Measurements from ENCODE around the gene CEP128.

Gene CEP128

DNA sequence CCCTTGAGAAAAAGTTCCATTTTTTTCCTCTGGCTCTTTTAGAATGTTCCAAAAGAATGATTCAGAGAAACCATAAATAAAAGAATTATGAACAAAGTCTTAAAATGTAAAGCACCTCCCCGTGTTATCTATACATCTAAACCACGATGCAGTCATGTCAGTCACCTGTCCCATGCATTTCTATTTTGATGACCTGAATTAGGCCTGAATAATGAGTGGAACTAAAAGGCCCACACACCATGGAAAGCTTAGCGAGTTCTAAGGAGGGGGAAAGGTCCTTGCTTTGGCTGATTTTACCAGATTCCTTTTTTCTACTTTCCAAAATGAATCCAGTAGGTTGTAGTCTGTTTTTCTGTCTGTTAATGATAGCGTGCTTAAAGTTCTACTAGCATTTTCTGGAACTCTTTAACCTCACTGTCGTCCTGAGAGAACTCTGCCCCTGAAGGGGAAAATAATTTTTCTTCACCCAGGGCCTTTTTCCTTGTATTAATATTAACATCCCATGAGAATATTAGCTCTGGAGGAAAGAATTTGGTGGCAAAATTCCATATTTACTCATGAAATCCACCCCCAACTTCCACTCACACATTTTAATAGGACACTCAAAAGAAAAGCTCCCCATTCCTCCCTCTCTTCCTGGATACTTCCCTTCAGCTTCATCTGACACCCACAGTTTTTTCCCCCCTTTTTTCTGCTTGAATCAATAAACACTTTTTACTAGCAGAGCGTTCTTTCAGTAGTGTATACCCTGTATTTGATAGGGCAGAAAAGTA is 464.0 kb downstream of the CEP128 start:
- Mint-ChIP-seq H3K4me1 (no peaks in the 10 kb centered on the region), H3K36me3 (no peaks in the 10 kb centered on the region), H3K27me3 (no peaks in the 10 kb centered on the region), H3K9me3 (peaks cover 11% of the 10 kb centered on the region), H3K27ac (no peak overlapping the region), H3K4me3 (no peak overlapping the region)
- ATAC-seq: no peak

- no peak overlapping the region for H3K4me3 Mint-ChIP-seq
- H3K9me3 Mint-ChIP-seq: peaks cover 16% of the 10 kb centered on the region
- no peaks in the 10 kb centered on the region for H3K36me3 Mint-ChIP-seq
- H3K27me3 Mint-ChIP-seq: no peaks in the 10 kb centered on the region
- no peak for ATAC-seq
- no peak overlapping the region for H3K27ac Mint-ChIP-seq
- no peaks in the 10 kb centered on the region for H3K4me1 Mint-ChIP-seq
Observed at GRCh38 chr14:80475074-80475473, 466.5 kb downstream of the CEP128 start.

GRCh38 chr14:80468331-80469122 is 473.0 kb downstream of the CEP128 start:
- Mint-ChIP-seq H3K4me1 (no peaks in the 10 kb centered on the region), H3K9me3 (peaks cover 5% of the 10 kb centered on the region), H3K27ac (no peak overlapping the region), H3K27me3 (no peaks in the 10 kb centered on the region), H3K36me3 (no peaks in the 10 kb centered on the region), H3K4me3 (no peak overlapping the region)
- ATAC-seq: no peak

DNA sequence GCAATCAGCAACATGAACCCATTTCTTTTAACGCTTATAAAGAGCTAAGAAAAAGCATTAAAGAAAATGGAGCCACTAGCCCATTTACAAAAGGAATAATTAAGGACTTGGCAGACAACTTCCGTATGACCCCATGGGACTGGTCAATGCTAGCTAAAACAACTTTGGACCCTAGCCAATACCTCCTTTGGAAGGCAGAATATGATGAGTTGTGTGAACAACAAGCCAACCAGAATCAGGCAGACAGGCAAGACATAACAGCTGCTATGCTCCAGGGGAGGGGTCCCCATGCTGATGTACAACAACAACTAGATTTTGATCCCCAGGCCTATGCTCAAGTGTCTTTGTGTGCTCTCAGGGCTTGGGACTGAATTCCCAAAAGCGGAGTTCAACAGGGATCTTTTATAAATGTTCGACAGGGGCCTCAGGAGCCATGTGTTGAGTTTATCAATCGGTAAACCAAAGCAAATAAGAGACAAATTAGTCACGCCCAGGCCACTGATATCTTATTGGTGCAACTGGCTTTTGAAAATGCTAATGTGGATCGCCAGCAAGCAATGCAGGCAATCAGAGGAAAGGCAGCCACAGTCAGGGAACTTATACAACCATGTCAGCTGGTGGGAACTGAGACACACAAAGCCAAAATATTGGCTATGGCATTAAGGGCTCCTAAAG is 475.9 kb downstream of the CEP128 start:
- Mint-ChIP-seq H3K27ac (no peak overlapping the region), H3K4me3 (no peak overlapping the region), H3K9me3 (no peaks in the 10 kb centered on the region), H3K27me3 (no peaks in the 10 kb centered on the region), H3K36me3 (no peaks in the 10 kb centered on the region), H3K4me1 (no peaks in the 10 kb centered on the region)
- no peak for ATAC-seq

- no peak overlapping the region for H3K4me3 Mint-ChIP-seq
- ATAC-seq: no peak
- no peaks in the 10 kb centered on the region for H3K9me3 Mint-ChIP-seq
- no peaks in the 10 kb centered on the region for H3K27me3 Mint-ChIP-seq
- H3K4me1 Mint-ChIP-seq: no peaks in the 10 kb centered on the region
- H3K27ac Mint-ChIP-seq: no peak overlapping the region
- H3K36me3 Mint-ChIP-seq: no peaks in the 10 kb centered on the region
Observed at GRCh38 chr14:80464531-80465149, 476.9 kb downstream of the CEP128 start.

GRCh38 chr14:80456209-80456608 is 485.3 kb downstream of the CEP128 start:
- Mint-ChIP-seq H3K27ac (no peak overlapping the region), H3K9me3 (peaks cover 8% of the 10 kb centered on the region), H3K4me3 (no peak overlapping the region), H3K36me3 (no peaks in the 10 kb centered on the region), H3K4me1 (no peaks in the 10 kb centered on the region), H3K27me3 (no peaks in the 10 kb centered on the region)
- ATAC-seq: no peak

GRCh38 chr14:80455031-80455430 is 486.5 kb downstream of the CEP128 start:
- H3K4me3 Mint-ChIP-seq: no peak overlapping the region
- peaks cover 14% of the 10 kb centered on the region for H3K9me3 Mint-ChIP-seq
- H3K36me3 Mint-ChIP-seq: no peaks in the 10 kb centered on the region
- no peaks in the 10 kb centered on the region for H3K4me1 Mint-ChIP-seq
- ATAC-seq: peak; percentile 20
- H3K27ac Mint-ChIP-seq: no peak overlapping the region
- H3K27me3 Mint-ChIP-seq: no peaks in the 10 kb centered on the region

GRCh38 chr14:80448267-80448666 is 493.3 kb downstream of the CEP128 start:
- Mint-ChIP-seq H3K27me3 (no peaks in the 10 kb centered on the region), H3K9me3 (peaks cover 19% of the 10 kb centered on the region), H3K36me3 (no peaks in the 10 kb centered on the region), H3K4me1 (no peaks in the 10 kb centered on the region), H3K4me3 (no peak overlapping the region), H3K27ac (no peak overlapping the region)
- ATAC-seq: no peak

GRCh38 chr14:80447392-80447791 is 494.1 kb downstream of the CEP128 start:
- ATAC-seq: no peak
- Mint-ChIP-seq H3K4me1 (no peaks in the 10 kb centered on the region), H3K4me3 (no peak overlapping the region)

More at GRCh38 chr14:80447392-80447791, 494.1 kb downstream of the CEP128 start:
- Mint-ChIP-seq H3K27ac (no peak overlapping the region), H3K27me3 (no peaks in the 10 kb centered on the region), H3K9me3 (peaks cover 19% of the 10 kb centered on the region), H3K36me3 (no peaks in the 10 kb centered on the region)
